Lung microvascular endothelial cell (primary cell): ENCODE data around the gene ZNF780B. TPM values are rescaled to one million over a fixed set of nuclear protein-coding genes. Genes with fewer than 3 reads are reported as not detected.
"Not testable (repeated sequence)": the region's sequence is repeated elsewhere in the genome, so short reads cannot be mapped to it uniquely, and the experiment has no call there.

Experiments
- DNase-seq, 2 donors: peaks; one replicate each; pipeline versions ENCODE4 v3.0.0 to v3.0.0-alpha.2; 2010; ENCODE audit warnings: low read depth in 2 of 2
- total RNA-seq: library from RNA; depleted of rRNA; stranded (reverse); fragments of >200 nt; gene quantifications from 2 replicates; pipeline ENCODE4 v1.2.1, GENCODE V29; 2014

ZNF780B gene
- 6.1 and 6.2 TPM in 2 replicates for total RNA-seq

GRCh38 chr19:40055832-40056504 is at the start of gene ZNF780B:
Gene ZNF780B, minus strand, starts transcription at chr19:40056231. Its CDS starts 5,899 bp downstream, at chr19:40050332.
- peak; percentile 30 to 53 for DNase-seq

DNA sequence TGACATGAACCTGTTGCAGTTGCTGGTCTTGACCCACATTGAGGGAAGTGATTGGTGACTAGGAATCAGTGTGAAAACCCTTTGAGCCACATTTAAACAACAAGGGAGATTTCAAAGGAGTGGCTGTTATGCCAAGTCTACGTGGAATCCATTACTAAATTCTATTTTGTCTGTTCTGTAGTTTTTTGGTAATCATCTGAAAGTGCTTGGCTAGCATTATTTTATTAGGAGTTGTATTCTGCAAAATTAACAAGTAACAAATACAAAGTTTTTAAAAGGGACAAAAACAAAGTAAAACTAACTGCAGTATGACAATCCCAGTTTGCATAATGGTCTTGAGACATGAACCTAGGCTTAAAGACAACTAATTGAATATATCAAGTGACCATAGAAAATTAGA is 48.7 kb upstream of the ZNF780B start:
- no peak for DNase-seq

GRCh38 chr19:40103600-40103999 is 47.6 kb upstream of the ZNF780B start:
- DNase-seq = no peak

DNA sequence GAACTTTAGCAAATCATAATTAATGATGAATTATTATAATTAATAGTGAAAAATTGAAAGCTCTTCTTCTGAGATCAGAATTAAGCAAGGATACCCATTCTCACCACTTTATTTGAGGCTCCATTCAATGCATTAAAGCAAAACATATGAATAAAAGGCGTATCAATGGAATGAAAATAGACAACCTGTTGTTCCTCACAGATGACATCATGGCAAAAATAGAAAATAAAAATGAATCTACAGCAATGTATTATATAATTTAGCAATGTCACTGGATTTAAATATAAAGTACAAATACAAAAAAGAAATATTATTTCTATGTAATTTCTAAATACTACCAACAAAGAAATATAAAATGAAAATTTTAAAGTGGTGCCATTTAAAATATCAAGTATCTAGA is 45.8 kb upstream of the ZNF780B start:
- no peak for DNase-seq

GRCh38 chr19:40093416-40093815 is 37.4 kb upstream of the ZNF780B start:
- DNase-seq = no peak

- peak in 1 of 2 donors; percentile 0 for DNase-seq
Measured at GRCh38 chr19:40091205-40092129, 35.4 kb upstream of the ZNF780B start.

GRCh38 chr19:40090241-40091204 is 34.5 kb upstream of the ZNF780B start, which contains the start of gene ZNF780A:
Gene ZNF780A, minus strand, starts transcription at chr19:40090943. Its CDS starts 6,190 bp downstream, at chr19:40084753.
- DNase-seq = peak; percentile 68 to 73

- peak in 1 of 2 donors; percentile 40 for DNase-seq
Measured at GRCh38 chr19:40089462-40089861, 33.4 kb upstream of the ZNF780B start.

DNA sequence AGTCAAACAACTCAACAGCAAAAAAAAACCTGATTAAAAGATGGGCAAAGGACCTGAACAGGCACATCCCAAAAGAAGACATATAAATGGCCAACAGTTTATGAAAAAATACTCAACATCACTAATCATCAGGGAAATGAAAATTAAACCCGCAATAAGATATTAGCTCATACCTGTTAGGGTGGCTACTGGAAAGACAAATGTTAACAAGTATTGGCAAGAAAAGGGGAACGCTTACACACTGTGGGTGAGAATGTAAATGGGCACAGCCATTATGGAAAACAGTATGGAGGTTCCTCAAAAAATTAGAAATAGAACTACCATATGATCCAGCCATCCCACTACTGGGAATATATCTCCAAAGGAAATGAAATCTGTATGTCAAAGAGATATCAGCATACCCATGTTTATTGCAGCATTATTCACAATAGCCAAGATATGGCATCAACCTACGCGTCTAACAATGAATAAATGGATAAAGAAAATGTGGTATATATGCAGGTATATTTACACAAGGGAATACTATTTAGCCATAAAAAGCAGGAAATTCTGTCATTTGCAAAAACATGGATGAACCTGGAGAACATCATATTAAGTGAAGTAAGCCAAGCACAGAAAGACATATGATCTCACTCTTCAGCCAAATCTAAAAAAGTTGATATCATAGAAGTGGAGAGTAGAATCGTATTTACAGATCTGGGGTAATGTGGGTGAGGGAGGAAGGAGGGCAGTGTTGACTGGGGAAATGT is 32.4 kb upstream of the ZNF780B start:
- no peak for DNase-seq

DNA sequence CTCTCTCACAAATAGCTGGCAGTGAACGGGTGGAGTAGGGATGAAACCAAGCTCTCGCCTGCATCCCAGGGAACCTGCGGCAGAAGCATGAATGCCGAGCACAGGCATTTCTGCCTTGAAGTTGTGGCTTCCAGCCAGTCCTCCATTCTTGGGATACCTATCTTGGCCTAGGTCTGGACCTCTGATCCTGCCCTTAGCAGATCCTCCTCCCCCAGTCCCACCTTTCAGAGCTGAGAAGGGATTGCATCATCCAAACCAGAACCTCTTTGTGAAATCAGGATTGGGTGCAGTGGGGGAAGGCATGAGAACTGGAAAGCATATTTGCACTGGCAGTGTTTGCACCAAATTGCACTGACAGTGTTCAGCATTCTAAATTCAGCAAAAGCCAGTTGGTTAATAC is 28.9 kb upstream of the ZNF780B start:
- DNase-seq = no peak

DNA sequence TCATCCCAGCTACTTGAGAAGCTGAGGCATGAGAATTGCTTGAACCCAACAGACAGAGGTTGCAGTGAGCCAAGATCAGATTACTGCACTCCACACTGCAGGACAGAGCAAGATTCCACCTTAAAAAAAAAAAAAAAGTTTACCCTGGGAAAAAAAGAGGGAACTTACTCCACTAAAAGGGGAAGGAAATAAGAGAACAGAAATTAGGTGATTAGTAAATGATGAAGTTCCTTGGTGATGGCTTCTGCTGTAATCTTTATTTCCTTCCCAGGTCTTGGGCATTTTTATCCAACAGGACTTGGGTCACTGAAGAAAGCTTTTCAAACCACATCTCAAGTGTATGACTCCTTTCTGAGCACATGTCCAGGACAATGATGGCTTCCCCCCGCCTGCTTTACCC is 25.4 kb upstream of the ZNF780B start:
- DNase-seq = no peak

DNA sequence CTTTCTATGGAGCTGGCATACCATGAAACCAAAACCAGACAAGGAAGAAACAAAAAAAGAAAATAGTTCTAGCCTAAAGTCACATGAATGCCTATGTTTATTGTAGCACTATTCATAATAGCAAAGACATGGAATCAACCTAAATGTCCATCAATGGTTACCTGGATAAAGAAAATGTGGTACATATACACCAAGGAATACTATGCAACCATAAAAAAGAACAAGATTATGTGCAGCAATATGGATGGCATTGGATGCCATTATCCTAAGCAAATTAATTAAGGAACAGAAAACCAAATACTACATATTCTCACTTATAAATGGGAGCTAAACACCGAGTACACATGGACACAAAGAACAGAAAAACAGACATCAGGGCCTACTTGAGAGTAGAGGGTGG is 24.3 kb upstream of the ZNF780B start:
- DNase-seq = no peak

GRCh38 chr19:40078377-40078776 is 22.3 kb upstream of the ZNF780B start:
- DNase-seq = no peak

DNA sequence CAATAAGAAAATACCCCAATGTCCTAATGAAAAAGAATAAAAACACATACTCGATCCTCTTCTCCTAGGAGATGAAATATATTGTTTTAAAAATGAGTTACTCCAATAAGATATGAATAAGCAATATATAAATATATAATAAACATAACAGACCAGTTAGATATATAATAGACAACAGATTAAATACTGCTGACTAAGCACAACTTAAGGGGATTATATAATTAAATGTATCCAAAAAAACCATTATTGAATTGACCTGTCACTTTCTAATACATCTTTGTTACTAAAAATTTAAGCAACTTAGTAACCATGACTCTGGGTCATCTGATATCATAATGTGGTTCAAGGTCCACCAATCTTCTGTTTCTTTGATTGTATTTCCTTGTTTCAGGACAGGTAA is 14.0 kb upstream of the ZNF780B start:
- DNase-seq = no peak

GRCh38 chr19:40059624-40060023 is 3.6 kb upstream of the ZNF780B start:
- no peak for DNase-seq

- no peak for DNase-seq
Measured at GRCh38 chr19:40057166-40057565, 1.1 kb upstream of the ZNF780B start.

GRCh38 chr19:40056505-40056904 is 474 bp upstream of the ZNF780B start:
- DNase-seq = no peak

GRCh38 chr19:40055049-40055448 is 982 bp downstream of the ZNF780B start:
- DNase-seq = no peak

DNA sequence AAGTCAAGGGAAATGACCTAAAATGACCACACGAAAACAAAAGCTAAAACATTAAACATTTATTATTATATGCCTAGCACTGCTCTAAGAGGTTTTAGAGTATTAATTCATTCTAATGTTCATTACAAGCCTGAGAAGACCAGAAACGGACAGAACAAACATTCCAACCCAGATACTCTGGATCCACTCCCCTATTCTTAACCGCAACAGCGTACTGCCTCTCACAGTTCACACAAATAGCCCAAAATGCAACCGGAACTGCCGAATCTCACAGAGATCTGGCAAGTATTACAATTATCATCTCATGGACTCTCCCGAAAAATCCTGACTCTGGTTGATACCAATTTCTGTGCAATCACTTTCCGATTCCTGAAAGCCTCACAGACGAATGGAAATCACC is 1.4 kb downstream of the ZNF780B start:
- no peak for DNase-seq

DNA sequence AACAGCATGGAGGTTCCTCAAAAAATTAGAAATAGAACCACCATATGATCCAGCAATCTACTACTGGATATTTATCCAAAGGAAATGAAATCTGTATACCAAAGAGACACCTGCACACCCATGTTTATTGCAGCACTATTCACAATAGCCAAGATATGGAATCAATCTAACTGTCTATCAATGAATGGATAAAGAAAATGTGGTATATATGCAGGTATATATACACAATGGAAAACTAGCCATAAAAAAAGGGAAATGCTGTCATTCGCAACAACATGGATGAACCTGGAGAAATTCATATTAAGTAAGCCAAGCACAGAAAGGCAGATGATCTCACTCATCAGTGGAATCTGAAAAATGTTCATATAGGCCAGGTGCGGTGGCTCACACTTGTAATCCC is 2.5 kb downstream of the ZNF780B start:
- DNase-seq = no peak

DNA sequence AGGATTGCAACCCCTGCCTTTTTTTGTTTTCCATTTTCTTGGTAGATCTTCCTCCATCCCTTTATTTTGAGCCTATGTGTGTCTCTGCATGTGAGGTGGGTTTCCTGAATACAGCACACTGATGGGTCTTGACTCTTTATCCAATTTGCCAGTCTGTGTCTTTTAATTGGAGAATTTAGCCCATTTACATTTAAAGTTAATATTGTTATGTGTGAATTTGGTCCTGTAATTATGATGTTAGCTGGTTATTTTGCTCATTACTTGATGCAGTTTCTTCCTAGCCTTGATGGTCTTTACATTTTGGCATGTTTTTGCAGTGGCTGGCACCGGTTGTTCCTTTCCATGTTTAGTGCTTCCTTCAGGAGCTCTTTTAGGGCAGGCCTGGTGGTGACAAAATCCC is 14.3 kb downstream of the ZNF780B start:
- not testable (repeated sequence) for DNase-seq
